Tibial artery (tissue), 4 donors: ENCODE results near the gene LRR1.

Experiments
- DNase-seq, 2 donors: peaks; one replicate each; pipeline ENCODE4 v3.0.0-alpha.2; 2019
- H3K27ac ChIP-seq, 2 donors: fragments of 200-600 bp; sonication (generic) in 1 of 2; 1 replicate in 1 of 2; 2 replicates in 1 of 2; pipeline ENCODE4 v1.5.1; 2018 to 2019; ENCODE audit warnings: mild to moderate bottlenecking in 1 of 2
- H3K27me3 ChIP-seq, 2 donors: fragments of 200-600 bp; sonication (generic) in 1 of 2; one replicate each; pipeline versions ENCODE4 v1.5.1 to v1.6.0; 2016 to 2019
- H3K36me3 ChIP-seq, 3 donors: fragments of 200-600 bp; sonication (generic) in 2 of 3; one replicate each; pipeline ENCODE4 v1.5.1; 2016 to 2019; ENCODE audit warnings: mild to moderate bottlenecking in 2 of 3
- H3K4me1 ChIP-seq, 4 donors: fragments of 200-600 bp; sonication (generic) in 2 of 4; 1 replicate in 3 of 4; 2 replicates in 1 of 4; pipeline ENCODE4 v1.5.1; 2016 to 2019
- H3K4me3 ChIP-seq, 2 donors: fragments of 200-600 bp; sonication (generic) in 1 of 2; 1 replicate in 1 of 2; 2 replicates in 1 of 2; pipeline ENCODE4 v1.5.1; 2018 to 2019; ENCODE audit warnings: mild to moderate bottlenecking in 2 of 2
- H3K9me3 ChIP-seq, 3 donors: fragments of 200-600 bp; sonication (generic) in 1 of 3; one replicate each; pipeline ENCODE4 v1.5.1; 2016 to 2019
- CTCF ChIP-seq, 2 experiments: fragments of 200-600 bp in 1 of 2; fragments of 450-650 bp in 1 of 2; IDR thresholded peaks; one replicate each; pipeline ENCODE4 v1.5.1; 2017 to 2019; ENCODE audit warnings: antibody characterized with exemption in 2 of 2, mild to moderate bottlenecking in 1 of 2, moderate library complexity in 1 of 2
- intact Hi-C: fragments of 100-400 bp; cut with DNase I; formaldehyde crosslinking; loops from one replicate; pipeline ENCODE4 v1.15.0; 2023; ENCODE audit warnings: low total_unique reads

LRR1 gene

GRCh38 chr14:49619730-49620129 is 21.0 kb downstream of the LRR1 start:
- no peaks in the 10 kb centered on the region for H3K9me3 ChIP-seq
- H3K4me1 ChIP-seq: peaks cover 0 to 50% (median 22%) of the 10 kb centered on the region in 4 donors
- H3K27me3 ChIP-seq: no peaks in the 10 kb centered on the region
- intact Hi-C loops: no loop called here
- H3K36me3 ChIP-seq: peaks cover 18 to 31% (median 19%) of the 10 kb centered on the region in 3 donors
- peak overlapping the region; percentile 90 to 95 for H3K27ac ChIP-seq
- no peak for DNase-seq
- H3K4me3 ChIP-seq: peak overlapping the region; percentile 83 to 98
- TF ChIP-seq CTCF (IDR thresholded peaks at IDR 0.05): no peak

GRCh38 chr14:49620182-49621113 is 21.7 kb downstream of the LRR1 start, which contains the start of the genes MGAT2 and RPL36AL:
Gene MGAT2 (plus strand): TSS chr14:49620799. CDS start chr14:49621269, 470 bp downstream.
Gene RPL36AL (minus strand): TSS chr14:49620626. CDS start chr14:49619104, 1,522 bp downstream.
- Histone ChIP-seq H3K36me3 (peaks cover 18 to 29% (median 21%) of the 10 kb centered on the region in 3 donors), H3K4me3 (peak within 1 kb of the TSS; percentile 83 to 98), H3K27me3 (no peaks in the 10 kb centered on the region), H3K9me3 (no peaks in the 10 kb centered on the region), H3K27ac (peak within 1 kb of the TSS; percentile 90 to 95), H3K4me1 (peaks cover 0 to 50% (median 22%) of the 10 kb centered on the region in 4 donors)
- intact Hi-C loops: no loop called here
- DNase-seq: peak; percentile 97 to 99
- TF ChIP-seq CTCF (IDR thresholded peaks at IDR 0.05): peak; percentile 7 to 45

- Histone ChIP-seq H3K4me3 (peak overlapping the region; percentile 83 to 98), H3K4me1 (peaks cover 0 to 50% (median 22%) of the 10 kb centered on the region in 4 donors), H3K27ac (peak overlapping the region; percentile 90 to 95), H3K9me3 (no peaks in the 10 kb centered on the region), H3K27me3 (no peaks in the 10 kb centered on the region), H3K36me3 (peaks cover 18 to 30% (median 22%) of the 10 kb centered on the region in 3 donors)
- intact Hi-C loops: no loop called here
- DNase-seq: peak; percentile 72 to 87
- TF ChIP-seq CTCF (IDR thresholded peaks at IDR 0.05): no peak
These were observed 22.6 kb downstream of the LRR1 start for GRCh38 chr14:49621114-49621881.

- peak overlapping the region in 1 of 2 donors; percentile 90 for H3K27ac ChIP-seq
- H3K4me1 ChIP-seq: peaks cover 0 to 50% (median 22%) of the 10 kb centered on the region in 4 donors
- no peaks in the 10 kb centered on the region for H3K27me3 ChIP-seq
- peak overlapping the region; percentile 83 to 98 for H3K4me3 ChIP-seq
- H3K36me3 ChIP-seq: peaks cover 16 to 34% (median 18%) of the 10 kb centered on the region in 3 donors
- TF ChIP-seq CTCF (IDR thresholded peaks at IDR 0.05): no peak
- no peak for DNase-seq
- no peaks in the 10 kb centered on the region for H3K9me3 ChIP-seq
- intact Hi-C loops: no loop called here
These were observed 23.4 kb downstream of the LRR1 start for GRCh38 chr14:49622022-49622607.

- Histone ChIP-seq H3K9me3 (no peaks in the 10 kb centered on the region), H3K4me1 (peaks cover 0 to 47% (median 22%) of the 10 kb centered on the region in 4 donors), H3K27ac (no peak overlapping the region), H3K27me3 (no peaks in the 10 kb centered on the region), H3K4me3 (no peak overlapping the region), H3K36me3 (peaks cover 4 to 26% (median 10%) of the 10 kb centered on the region in 3 donors)
- TF ChIP-seq CTCF (IDR thresholded peaks at IDR 0.05): no peak
- DNase-seq: no peak
- intact Hi-C loops: no loop called here
These were observed 24.6 kb downstream of the LRR1 start for GRCh38 chr14:49623387-49623786.
